Measurements from ENCODE around the gene LTN1. TPM values are rescaled to one million over a fixed set of nuclear protein-coding genes. Genes with fewer than 3 reads are reported as not detected.
"Not testable (repeated sequence)": the region's sequence is repeated elsewhere in the genome, so short reads cannot be mapped to it uniquely, and the experiment has no call there.

Gene LTN1
- total RNA-seq, 6 experiments from 2014 or later, result 19.8 to 23.4 (median 20.8) TPM

DNA sequence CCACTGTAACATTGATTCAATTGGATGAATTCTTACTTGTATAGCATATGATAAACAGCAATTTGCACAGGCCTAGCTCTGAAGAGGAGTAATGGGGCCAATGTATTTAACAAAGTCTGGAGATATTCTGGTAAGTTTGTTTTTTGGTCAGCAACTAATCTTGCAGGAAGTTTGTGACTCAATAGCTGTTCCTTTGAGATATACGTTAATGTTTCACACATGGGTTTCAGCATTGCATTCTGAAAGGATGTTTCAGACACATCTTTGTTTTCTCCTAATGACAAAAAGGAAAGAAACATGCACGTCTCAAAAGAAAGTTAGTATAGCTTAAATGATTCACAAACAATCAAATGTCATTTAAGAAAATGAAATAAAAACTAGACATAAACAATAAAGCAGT lies 49.0 kb downstream of the LTN1 start:
- H3K4me1 Mint-ChIP-seq (ENCODE audit: low read depth), result peaks cover 24% of the 10 kb centered on the region
- no peaks in the 10 kb centered on the region for H3K9me3 Mint-ChIP-seq
- no peak overlapping the region for H3K27ac Mint-ChIP-seq
- DNase-seq, result no peak
- H3K4me3 Mint-ChIP-seq, result no peak overlapping the region
- TF ChIP-seq, protein P1, sequence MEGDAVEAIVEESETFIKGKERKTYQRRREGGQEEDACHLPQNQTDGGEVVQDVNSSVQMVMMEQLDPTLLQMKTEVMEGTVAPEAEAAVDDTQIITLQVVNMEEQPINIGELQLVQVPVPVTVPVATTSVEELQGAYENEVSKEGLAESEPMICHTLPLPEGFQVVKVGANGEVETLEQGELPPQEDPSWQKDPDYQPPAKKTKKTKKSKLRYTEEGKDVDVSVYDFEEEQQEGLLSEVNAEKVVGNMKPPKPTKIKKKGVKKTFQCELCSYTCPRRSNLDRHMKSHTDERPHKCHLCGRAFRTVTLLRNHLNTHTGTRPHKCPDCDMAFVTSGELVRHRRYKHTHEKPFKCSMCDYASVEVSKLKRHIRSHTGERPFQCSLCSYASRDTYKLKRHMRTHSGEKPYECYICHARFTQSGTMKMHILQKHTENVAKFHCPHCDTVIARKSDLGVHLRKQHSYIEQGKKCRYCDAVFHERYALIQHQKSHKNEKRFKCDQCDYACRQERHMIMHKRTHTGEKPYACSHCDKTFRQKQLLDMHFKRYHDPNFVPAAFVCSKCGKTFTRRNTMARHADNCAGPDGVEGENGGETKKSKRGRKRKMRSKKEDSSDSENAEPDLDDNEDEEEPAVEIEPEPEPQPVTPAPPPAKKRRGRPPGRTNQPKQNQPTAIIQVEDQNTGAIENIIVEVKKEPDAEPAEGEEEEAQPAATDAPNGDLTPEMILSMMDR (IDR thresholded peaks at IDR 0.05), result no peak
- H3K27me3 Mint-ChIP-seq (ENCODE audit: insufficient read depth), result no peaks in the 10 kb centered on the region
- H3K36me3 Mint-ChIP-seq (ENCODE audit: low read depth), result no peaks in the 10 kb centered on the region

DNA sequence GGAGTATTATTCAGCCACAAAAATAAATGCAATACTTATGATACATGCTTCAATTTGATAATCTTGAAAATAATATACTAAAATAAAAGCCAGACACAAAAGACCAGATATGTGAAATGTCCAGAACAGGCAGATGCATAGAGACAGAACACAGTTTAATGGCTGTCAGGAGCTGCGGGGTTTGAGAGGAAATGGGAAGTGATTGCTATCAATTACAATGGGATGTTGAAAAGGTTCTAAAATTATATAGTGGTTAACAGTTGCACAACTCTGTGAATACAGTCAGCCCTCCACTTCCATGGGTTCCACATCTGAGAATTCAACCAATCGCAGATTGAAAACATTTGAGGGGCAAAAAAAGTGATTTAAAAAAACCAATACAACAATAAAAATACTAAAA lies 54.0 kb downstream of the LTN1 start:
- no peak for DNase-seq
- Mint-ChIP-seq H3K4me3 (no peak overlapping the region), H3K4me1 (ENCODE audit: low read depth) (peaks cover 14% of the 10 kb centered on the region), H3K27me3 (ENCODE audit: insufficient read depth) (peaks cover 2% of the 10 kb centered on the region; the same call in 1 of the 2 replicates), H3K36me3 (ENCODE audit: low read depth) (peaks cover 6% of the 10 kb centered on the region), H3K27ac (no peak overlapping the region), H3K9me3 (no peaks in the 10 kb centered on the region)
- TF ChIP-seq, protein P1 (IDR thresholded peaks at IDR 0.05), result no peak

DNA sequence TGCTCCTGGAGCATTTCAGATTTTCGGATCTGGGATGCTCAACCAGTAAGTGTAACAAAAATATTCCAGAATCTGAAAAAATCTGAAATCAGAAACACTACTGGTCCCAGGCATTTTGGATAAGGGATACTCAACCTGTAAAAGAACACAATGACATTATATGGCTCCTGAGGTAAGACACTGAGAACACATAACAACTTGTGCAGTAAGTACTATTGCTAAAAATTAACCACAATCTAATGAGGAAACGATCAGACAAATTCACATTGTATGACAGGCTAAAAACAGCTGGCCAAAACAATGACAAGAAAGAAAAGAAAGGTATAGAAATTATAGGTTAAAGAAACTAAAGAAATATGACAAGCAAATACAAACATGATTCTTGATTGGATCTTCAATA lies 54.9 kb downstream of the LTN1 start:
- DNase-seq, result no peak
- Mint-ChIP-seq H3K4me1 (ENCODE audit: low read depth) (peaks cover 8% of the 10 kb centered on the region; the same call in 1 of the 2 replicates), H3K9me3 (no peaks in the 10 kb centered on the region), H3K27me3 (ENCODE audit: insufficient read depth) (peaks cover 3% of the 10 kb centered on the region), H3K27ac (no peak overlapping the region), H3K36me3 (ENCODE audit: low read depth) (peaks cover 7% of the 10 kb centered on the region), H3K4me3 (no peak overlapping the region)
- TF ChIP-seq, protein P1 (IDR thresholded peaks at IDR 0.05), result no peak

GRCh38 chr21:28936721-28937120 lies 56.0 kb downstream of the LTN1 start:
- peaks cover 8% of the 10 kb centered on the region; the same call in 1 of the 2 replicates for H3K4me1 Mint-ChIP-seq (ENCODE audit: low read depth)
- H3K27ac Mint-ChIP-seq, result no peak overlapping the region
- TF ChIP-seq, protein P1 (IDR thresholded peaks at IDR 0.05), result no peak
- DNase-seq, result no peak
- no peak overlapping the region for H3K4me3 Mint-ChIP-seq
- H3K9me3 Mint-ChIP-seq, result no peaks in the 10 kb centered on the region
- peaks cover 7% of the 10 kb centered on the region for H3K36me3 Mint-ChIP-seq (ENCODE audit: low read depth)
- H3K27me3 Mint-ChIP-seq (ENCODE audit: insufficient read depth), result peaks cover 3% of the 10 kb centered on the region

DNA sequence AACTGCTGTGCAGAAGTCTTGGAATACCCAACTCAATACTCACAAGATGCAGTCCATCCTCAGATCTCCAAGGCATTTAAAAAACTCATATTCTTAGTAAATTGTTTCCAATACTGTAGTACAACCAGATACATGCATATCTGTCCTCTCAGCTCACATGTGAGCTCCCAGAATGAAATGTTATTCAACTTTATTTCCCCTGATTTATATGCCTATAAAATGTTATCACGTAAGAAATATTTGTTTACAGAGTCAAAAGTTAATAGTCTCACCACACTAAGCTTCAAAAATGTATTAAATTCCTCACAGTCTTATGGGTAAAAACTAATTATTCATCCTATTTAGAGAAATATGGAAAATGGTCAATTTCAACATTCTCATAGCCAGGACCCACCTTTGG lies 56.6 kb downstream of the LTN1 start:
- no peak for DNase-seq
- Mint-ChIP-seq H3K4me3 (no peak overlapping the region), H3K27me3 (ENCODE audit: insufficient read depth) (peaks cover 3% of the 10 kb centered on the region), H3K9me3 (no peaks in the 10 kb centered on the region), H3K36me3 (ENCODE audit: low read depth) (peaks cover 7% of the 10 kb centered on the region), H3K27ac (no peak overlapping the region), H3K4me1 (ENCODE audit: low read depth) (peaks cover 8% of the 10 kb centered on the region; the same call in 1 of the 2 replicates)
- TF ChIP-seq, protein P1 (IDR thresholded peaks at IDR 0.05), result no peak

DNA sequence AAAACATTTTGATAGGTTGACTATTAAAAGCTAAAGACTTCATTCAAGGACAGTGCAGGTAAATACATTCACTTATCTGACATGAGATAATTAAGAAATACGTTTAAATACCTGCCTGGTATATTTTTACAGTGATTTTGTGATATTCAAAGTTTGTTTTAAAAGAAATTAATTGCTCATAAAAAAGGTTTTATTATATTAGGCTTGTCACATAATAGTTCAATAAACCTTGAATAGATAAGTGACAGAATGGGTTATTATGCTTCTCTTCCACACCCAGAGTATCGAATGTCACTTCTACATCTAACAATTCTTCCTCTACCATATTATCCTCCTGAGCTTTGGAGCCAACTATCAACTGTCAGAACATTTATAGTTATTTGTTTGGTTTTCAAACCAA lies 60.0 kb downstream of the LTN1 start:
- peaks cover 7% of the 10 kb centered on the region for H3K36me3 Mint-ChIP-seq (ENCODE audit: low read depth)

GRCh38 chr21:28931708-28932372 lies 60.8 kb downstream of the LTN1 start:
- not testable (repeated sequence) for H3K27ac Mint-ChIP-seq; H3K36me3 Mint-ChIP-seq (ENCODE audit: low read depth); H3K4me1 Mint-ChIP-seq (ENCODE audit: low read depth); H3K27me3 Mint-ChIP-seq (ENCODE audit: insufficient read depth); DNase-seq; H3K4me3 Mint-ChIP-seq; H3K9me3 Mint-ChIP-seq

More for the DNA sequence above, 60.0 kb downstream of the LTN1 start:
- TF ChIP-seq, protein P1 (IDR thresholded peaks at IDR 0.05), result no peak
- Mint-ChIP-seq H3K9me3 (no peaks in the 10 kb centered on the region), H3K4me1 (ENCODE audit: low read depth) (no peaks in the 10 kb centered on the region; the same call in 1 of the 2 replicates), H3K27me3 (ENCODE audit: insufficient read depth) (peaks cover 3% of the 10 kb centered on the region), H3K27ac (no peak overlapping the region), H3K4me3 (no peak overlapping the region)
- DNase-seq, result no peak
